Measurements from ENCODE around the gene ABI1. TPM values are rescaled to one million over a fixed set of nuclear protein-coding genes. Genes with fewer than 3 reads are reported as not detected.

Gene ABI1
- total RNA-seq, 1 donor, result 71.7 TPM

DNA sequence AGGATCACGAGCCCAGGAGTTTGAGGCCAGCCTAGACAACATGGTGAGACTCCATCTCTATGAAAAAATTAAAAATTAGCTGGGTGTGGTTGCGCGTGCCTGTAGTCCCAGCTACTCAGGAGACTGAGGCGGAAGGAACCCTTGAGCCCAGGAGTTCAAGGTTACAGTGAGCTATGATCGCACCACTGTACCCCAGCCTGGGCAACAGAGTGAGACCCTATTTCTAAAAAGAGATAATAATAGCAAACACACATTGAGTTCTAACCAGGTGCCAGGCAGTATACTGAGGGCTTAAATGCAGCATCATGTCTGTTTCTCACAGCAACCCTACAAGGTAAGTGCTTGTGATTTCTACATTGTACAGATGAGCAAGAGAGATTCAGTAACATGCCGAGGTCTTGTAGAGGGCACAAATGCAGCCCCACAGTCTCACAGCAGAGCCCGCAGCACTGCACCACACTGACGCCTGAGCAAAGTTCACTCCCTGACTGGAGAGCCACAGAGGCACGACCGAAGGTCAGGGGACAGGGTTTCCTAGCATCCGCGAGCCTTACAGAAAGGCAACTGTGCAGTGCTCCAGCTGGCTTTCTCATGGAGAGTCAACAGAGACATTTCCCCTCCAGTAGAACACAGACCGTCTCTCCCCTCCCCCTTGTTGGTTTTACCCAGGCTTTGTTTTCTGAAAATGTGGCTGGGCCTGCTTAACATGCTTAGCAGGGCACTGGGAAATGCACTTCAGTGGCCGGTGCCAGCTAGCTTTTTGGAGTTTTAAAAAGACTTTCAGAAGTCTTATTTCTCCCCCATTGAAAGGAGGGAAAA lies 126.8 kb downstream of the ABI1 start:
- H3K9me3 ChIP-seq (ENCODE audit: low read depth, low read length), result no peaks in the 10 kb centered on the region
- TF ChIP-seq CTCF (IDR thresholded peaks at IDR 0.05; ENCODE audit: extremely low read depth, low read depth, low read length), result no peak
- H3K36me3 ChIP-seq (ENCODE audit: insufficient read depth, low read length), result peaks cover 25% of the 10 kb centered on the region
- no peak overlapping the region for H2AFZ ChIP-seq (ENCODE audit: low read length)
- no peaks in the 10 kb centered on the region for H3K79me2 ChIP-seq (ENCODE audit: insufficient read depth, low read length)
- H3K4me2 ChIP-seq (ENCODE audit: insufficient read depth, low read length), result no peak overlapping the region
- no peak overlapping the region for H3K4me3 ChIP-seq (ENCODE audit: insufficient read depth, low read length)
- no peaks in the 10 kb centered on the region for H3K4me1 ChIP-seq (ENCODE audit: insufficient read depth, low read length)
- H3K27ac ChIP-seq (ENCODE audit: low read depth, low read length), result no peak overlapping the region
- no peak for DNase-seq (ENCODE audit: insufficient read length, low spot score, missing footprints)
- no peaks in the 10 kb centered on the region for H3K27me3 ChIP-seq (ENCODE audit: insufficient read depth, low read length)
- no peaks in the 10 kb centered on the region for H4K20me1 ChIP-seq (ENCODE audit: insufficient read depth, low read length)

DNA sequence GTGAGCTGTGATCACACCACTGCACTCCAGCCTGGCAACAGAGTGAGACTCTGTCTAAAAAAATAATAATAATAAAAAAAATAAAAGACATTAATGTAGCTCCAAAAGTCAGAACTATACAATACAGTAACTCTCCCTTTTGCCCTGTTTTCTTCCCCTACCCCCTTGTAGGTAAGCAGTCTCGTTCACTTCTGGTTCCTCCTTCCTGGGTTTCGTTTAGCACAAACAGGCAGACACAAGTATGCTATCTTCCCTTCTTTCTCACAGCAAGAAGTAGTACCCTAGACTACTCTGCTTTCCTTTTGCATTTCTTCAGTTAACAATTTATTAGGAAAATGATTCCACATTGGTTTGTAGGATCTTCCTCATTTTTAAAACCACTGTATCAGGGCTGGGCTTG lies 130.2 kb downstream of the ABI1 start:
- Histone ChIP-seq H3K79me2 (ENCODE audit: insufficient read depth, low read length) (no peaks in the 10 kb centered on the region), H3K4me1 (ENCODE audit: insufficient read depth, low read length) (no peaks in the 10 kb centered on the region), H3K4me3 (ENCODE audit: insufficient read depth, low read length) (no peak overlapping the region), H3K4me2 (ENCODE audit: insufficient read depth, low read length) (no peak overlapping the region), H4K20me1 (ENCODE audit: insufficient read depth, low read length) (no peaks in the 10 kb centered on the region), H2AFZ (ENCODE audit: low read length) (no peak overlapping the region), H3K27me3 (ENCODE audit: insufficient read depth, low read length) (no peaks in the 10 kb centered on the region), H3K27ac (ENCODE audit: low read depth, low read length) (no peak overlapping the region), H3K9me3 (ENCODE audit: low read depth, low read length) (no peaks in the 10 kb centered on the region), H3K36me3 (ENCODE audit: insufficient read depth, low read length) (peaks cover 10% of the 10 kb centered on the region)
- no peak for DNase-seq (ENCODE audit: insufficient read length, low spot score, missing footprints)
- no peak for TF ChIP-seq CTCF (IDR thresholded peaks at IDR 0.05; ENCODE audit: extremely low read depth, low read depth, low read length)

DNA sequence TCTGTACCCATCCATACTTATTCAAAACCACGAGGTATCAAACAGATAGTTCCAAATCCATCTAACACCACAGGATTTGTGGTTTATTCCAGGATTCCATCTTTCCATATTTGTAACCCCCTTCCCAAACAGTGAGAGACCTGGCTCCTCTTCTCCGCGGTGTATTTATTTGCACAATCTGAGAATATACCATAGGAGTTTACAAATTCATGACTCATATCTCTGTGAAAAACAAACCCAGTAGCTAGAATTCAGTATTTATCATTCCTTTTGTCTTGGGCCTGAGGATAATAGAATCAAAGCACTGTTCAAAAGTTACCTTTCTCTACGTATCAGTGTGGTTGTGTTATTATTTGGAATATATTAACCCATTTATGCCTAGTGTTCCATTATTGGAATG lies 131.4 kb downstream of the ABI1 start:
- Histone ChIP-seq H4K20me1 (ENCODE audit: insufficient read depth, low read length) (no peaks in the 10 kb centered on the region), H3K4me3 (ENCODE audit: insufficient read depth, low read length) (no peak overlapping the region), H3K27me3 (ENCODE audit: insufficient read depth, low read length) (no peaks in the 10 kb centered on the region), H3K4me2 (ENCODE audit: insufficient read depth, low read length) (no peak overlapping the region), H3K4me1 (ENCODE audit: insufficient read depth, low read length) (no peaks in the 10 kb centered on the region), H3K36me3 (ENCODE audit: insufficient read depth, low read length) (peaks cover 13% of the 10 kb centered on the region), H3K27ac (ENCODE audit: low read depth, low read length) (no peak overlapping the region), H3K79me2 (ENCODE audit: insufficient read depth, low read length) (no peaks in the 10 kb centered on the region), H3K9me3 (ENCODE audit: low read depth, low read length) (no peaks in the 10 kb centered on the region), H2AFZ (ENCODE audit: low read length) (no peak overlapping the region)
- no peak for TF ChIP-seq CTCF (IDR thresholded peaks at IDR 0.05; ENCODE audit: extremely low read depth, low read depth, low read length)
- no peak for DNase-seq (ENCODE audit: insufficient read length, low spot score, missing footprints)

DNA sequence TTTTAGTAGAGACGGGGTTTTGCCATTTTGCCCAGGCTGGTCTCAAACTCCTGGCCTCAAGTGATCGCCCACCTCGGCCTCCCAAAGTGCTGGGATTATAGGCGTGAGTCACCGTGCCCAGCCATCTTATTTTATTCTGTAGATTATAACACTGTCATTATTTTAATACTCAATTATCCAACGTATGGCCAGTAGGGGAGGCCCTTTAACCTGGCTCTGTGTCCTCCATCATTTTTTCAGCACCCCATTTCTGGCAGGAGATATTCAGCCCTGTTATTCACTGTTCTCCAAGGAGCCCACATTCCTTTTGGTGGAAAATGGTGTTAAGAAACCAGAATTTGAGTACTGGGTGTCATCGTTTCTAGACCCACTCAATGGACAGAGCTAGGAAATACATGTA lies 131.8 kb downstream of the ABI1 start:
- Histone ChIP-seq H3K4me2 (ENCODE audit: insufficient read depth, low read length) (no peak overlapping the region), H3K27ac (ENCODE audit: low read depth, low read length) (no peak overlapping the region), H4K20me1 (ENCODE audit: insufficient read depth, low read length) (no peaks in the 10 kb centered on the region), H3K9me3 (ENCODE audit: low read depth, low read length) (no peaks in the 10 kb centered on the region), H2AFZ (ENCODE audit: low read length) (no peak overlapping the region), H3K4me3 (ENCODE audit: insufficient read depth, low read length) (no peak overlapping the region), H3K4me1 (ENCODE audit: insufficient read depth, low read length) (no peaks in the 10 kb centered on the region), H3K27me3 (ENCODE audit: insufficient read depth, low read length) (no peaks in the 10 kb centered on the region), H3K36me3 (ENCODE audit: insufficient read depth, low read length) (peaks cover 13% of the 10 kb centered on the region), H3K79me2 (ENCODE audit: insufficient read depth, low read length) (no peaks in the 10 kb centered on the region)
- no peak for DNase-seq (ENCODE audit: insufficient read length, low spot score, missing footprints)
- peak; percentile 12 for TF ChIP-seq CTCF (IDR thresholded peaks at IDR 0.05; ENCODE audit: extremely low read depth, low read depth, low read length)

All from osteoblast (primary cell).